Measurements from ENCODE around the gene FGF23. TPM values are rescaled to one million over a fixed set of nuclear protein-coding genes. Genes with fewer than 3 reads are reported as not detected.
A peak's percentile ranks its signal among the peaks of the same experiment; 100 is the strongest.

The FGF23 gene
- total and polyA plus RNA-seq, 12 donors = 0.01 to 0.76 (median 0.15) TPM; not detected in 7

DNA sequence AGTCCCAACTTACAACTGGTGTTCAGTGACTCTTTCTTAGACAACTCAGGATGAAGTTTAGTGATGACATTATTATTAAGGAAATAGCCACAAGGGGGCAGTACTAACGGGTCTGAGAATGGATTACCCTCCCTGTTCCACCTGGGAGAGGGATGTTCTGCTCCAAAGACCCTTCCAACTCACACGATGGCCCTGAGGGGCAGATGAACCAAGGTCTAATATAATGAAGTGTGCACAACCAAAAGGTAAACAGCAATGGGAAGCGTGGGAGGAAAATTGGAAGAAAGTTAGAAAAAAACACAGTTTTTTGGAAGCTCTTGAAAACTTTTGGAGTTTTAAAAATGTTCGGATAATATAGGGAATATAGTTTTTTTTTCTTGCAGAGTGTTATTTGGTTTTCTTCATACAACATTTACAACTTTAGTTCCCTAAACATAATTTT, 42.1 kb upstream of the FGF23 start:
- WGBS, 2 donors = 38 to 41% methylated on average over 4 of the region's 4 CpGs
- H3K36me3 ChIP-seq = no peaks in the 10 kb centered on the region
- H3K27me3 ChIP-seq = peaks cover 0 to 18% (median 5%) of the 10 kb centered on the region in 7 donors
- no peaks in the 10 kb centered on the region for H3K9me3 ChIP-seq
- no peak overlapping the region for H3K4me3 ChIP-seq
- peaks cover 0 to 8% (median 0%) of the 10 kb centered on the region in 9 donors for H3K4me1 ChIP-seq
- ATAC-seq = peak in 1 of 8 donors; percentile 41
- peak in 1 of 2 donors; percentile 26 for DNase-seq
- H3K27ac ChIP-seq = no peak overlapping the region
- intact Hi-C loops (cut with DNase I) = loop anchor here (2.0 to 10.0 kb wide), 4 partner anchors 103 to 114 kb away; no protein-coding TSS in a partner anchor
- TF ChIP-seq, protein P1, sequence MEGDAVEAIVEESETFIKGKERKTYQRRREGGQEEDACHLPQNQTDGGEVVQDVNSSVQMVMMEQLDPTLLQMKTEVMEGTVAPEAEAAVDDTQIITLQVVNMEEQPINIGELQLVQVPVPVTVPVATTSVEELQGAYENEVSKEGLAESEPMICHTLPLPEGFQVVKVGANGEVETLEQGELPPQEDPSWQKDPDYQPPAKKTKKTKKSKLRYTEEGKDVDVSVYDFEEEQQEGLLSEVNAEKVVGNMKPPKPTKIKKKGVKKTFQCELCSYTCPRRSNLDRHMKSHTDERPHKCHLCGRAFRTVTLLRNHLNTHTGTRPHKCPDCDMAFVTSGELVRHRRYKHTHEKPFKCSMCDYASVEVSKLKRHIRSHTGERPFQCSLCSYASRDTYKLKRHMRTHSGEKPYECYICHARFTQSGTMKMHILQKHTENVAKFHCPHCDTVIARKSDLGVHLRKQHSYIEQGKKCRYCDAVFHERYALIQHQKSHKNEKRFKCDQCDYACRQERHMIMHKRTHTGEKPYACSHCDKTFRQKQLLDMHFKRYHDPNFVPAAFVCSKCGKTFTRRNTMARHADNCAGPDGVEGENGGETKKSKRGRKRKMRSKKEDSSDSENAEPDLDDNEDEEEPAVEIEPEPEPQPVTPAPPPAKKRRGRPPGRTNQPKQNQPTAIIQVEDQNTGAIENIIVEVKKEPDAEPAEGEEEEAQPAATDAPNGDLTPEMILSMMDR (IDR thresholded peaks at IDR 0.05) = peak; percentile 47 to 79 (median 66)

DNA sequence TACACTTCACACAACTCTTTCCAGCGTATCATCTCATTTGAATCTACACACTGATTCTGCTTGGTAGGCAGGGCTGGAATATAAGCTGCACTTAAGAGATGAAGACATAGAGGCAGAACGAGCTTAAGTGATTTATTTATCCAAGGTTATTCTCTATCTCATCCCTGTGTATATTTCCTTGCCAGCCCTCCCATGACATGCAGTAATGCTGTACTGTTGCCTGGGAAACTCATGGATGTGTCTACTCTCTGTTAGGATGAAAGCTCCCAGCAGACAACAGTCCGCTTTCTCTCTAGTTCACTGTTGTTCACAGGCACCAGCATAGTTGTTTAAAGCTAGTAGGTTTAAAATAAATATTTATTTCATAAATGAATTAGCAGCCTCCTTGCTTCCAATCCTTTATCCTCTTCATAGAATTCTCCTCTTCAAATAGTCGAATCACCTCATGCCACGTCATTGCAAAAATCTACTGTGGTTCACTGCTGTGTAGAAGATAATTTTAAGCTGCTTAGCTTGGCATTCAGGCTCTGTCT, 40.7 kb upstream of the FGF23 start:
- Histone ChIP-seq H3K4me1 (peaks cover 0 to 16% (median 2%) of the 10 kb centered on the region in 9 donors), H3K4me3 (no peak overlapping the region), H3K36me3 (no peaks in the 10 kb centered on the region), H3K9me3 (no peaks in the 10 kb centered on the region), H3K27ac (no peak overlapping the region), H3K27me3 (peaks cover 0 to 22% (median 14%) of the 10 kb centered on the region in 7 donors)
- TF ChIP-seq, protein P1 (IDR thresholded peaks at IDR 0.05) = no peak
- intact Hi-C loops (cut with DNase I) = loop anchor here (2.0 to 10.0 kb wide), 4 partner anchors 105 to 113 kb away; no protein-coding TSS in a partner anchor
- DNase-seq = no peak
- ATAC-seq = no peak
- WGBS, 2 donors = 89 to 94% methylated on average over 5 of the region's 5 CpGs

DNA sequence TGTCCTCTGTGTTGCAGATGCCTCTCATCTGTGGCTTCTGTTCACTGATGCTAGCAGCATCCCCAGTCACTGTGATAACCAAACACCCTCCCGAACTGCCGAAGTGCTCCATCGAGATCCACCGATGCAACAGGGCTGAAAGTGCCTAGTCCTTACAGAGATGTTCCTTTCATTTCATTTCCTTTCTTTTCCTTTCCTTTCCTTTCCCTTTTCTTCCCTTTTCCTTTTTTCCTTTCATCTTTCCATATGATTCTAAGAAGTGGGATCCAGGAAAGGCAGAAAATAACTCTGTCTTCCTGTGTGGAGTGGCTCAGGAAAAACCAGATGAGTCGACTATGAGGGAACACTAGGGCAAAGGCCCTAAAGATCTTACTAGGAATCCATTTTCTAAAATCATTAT, 39.4 kb upstream of the FGF23 start:
- Histone ChIP-seq H3K4me3 (no peak overlapping the region), H3K9me3 (no peaks in the 10 kb centered on the region), H3K27ac (no peak overlapping the region), H3K4me1 (peaks cover 0 to 24% (median 9%) of the 10 kb centered on the region in 9 donors), H3K36me3 (no peaks in the 10 kb centered on the region), H3K27me3 (peaks cover 0 to 28% (median 18%) of the 10 kb centered on the region in 7 donors)
- TF ChIP-seq, protein P1 (IDR thresholded peaks at IDR 0.05) = no peak
- 79 to 84% methylated on average over 5 of the region's 5 CpGs for WGBS, 2 donors
- no peak for ATAC-seq
- intact Hi-C loops (cut with DNase I) = loop anchor here in 1 of 10 donors (5.0 kb wide), 1 partner anchor 88 kb away; no protein-coding TSS in a partner anchor
- no peak for DNase-seq

DNA sequence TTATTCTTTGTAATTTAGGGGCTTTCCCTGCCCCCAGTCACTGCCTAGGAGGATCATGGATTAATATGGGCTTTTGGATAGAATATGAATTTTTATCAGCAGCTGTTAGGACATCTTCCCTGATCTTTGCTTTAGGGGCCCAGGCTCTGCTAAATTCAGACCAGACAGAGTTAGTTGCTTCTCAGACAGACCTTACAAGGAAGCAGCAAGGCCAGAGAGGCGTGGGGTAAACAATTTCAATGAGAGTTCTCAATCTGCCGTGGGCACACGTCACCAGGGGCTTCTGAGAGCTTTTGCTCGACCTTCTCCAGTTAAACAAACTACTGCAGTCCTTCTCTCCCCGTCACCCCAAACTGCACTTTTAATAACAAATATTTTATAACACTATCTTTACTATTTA, 38.4 kb upstream of the FGF23 start:
- 51 to 58% methylated on average over 5 of the region's 5 CpGs for WGBS, 2 donors
- H3K27me3 ChIP-seq = peaks cover 0 to 28% (median 19%) of the 10 kb centered on the region in 7 donors

More for the DNA sequence above, 38.4 kb upstream of the FGF23 start:
- H3K9me3 ChIP-seq = no peaks in the 10 kb centered on the region
- TF ChIP-seq, protein P1 (IDR thresholded peaks at IDR 0.05) = no peak
- H3K4me3 ChIP-seq = no peak overlapping the region
- intact Hi-C loops (cut with DNase I) = loop anchor here in 1 of 10 donors (5.0 kb wide), 1 partner anchor 89 kb away; no protein-coding TSS in a partner anchor
- ATAC-seq (peak in 5 of 8 donors; percentile 8 to 52 (median 26)), DNase-seq (no peak)
- no peaks in the 10 kb centered on the region for H3K36me3 ChIP-seq
- peaks cover 0 to 24% (median 9%) of the 10 kb centered on the region in 9 donors for H3K4me1 ChIP-seq
- H3K27ac ChIP-seq = peak overlapping the region in 3 of 10 donors; percentile 32 to 60 (median 42)
